Umbilical cord (tissue), 2 donors: Measurements from ENCODE around the gene FCER1G. TPM values are rescaled to one million over a fixed set of nuclear protein-coding genes. Genes with fewer than 3 reads are reported as not detected.

ENCODE experiments used
- DNase-seq: peaks from one replicate; pipeline ENCODE4 v3.0.0-alpha.2; 2015; ENCODE audit warnings: low spot score
- total RNA-seq: library from RNA; depleted of rRNA; stranded (reverse); fragments of >200 nt; gene quantifications from one replicate; pipeline ENCODE4 v1.2.3, GENCODE V29; 2014; ENCODE audit warnings: low replicate concordance; ENCODE audit not compliant: insufficient read depth

The FCER1G gene
- total RNA-seq, 1 donor from 2014 or later = 52.5 TPM

- no peak for DNase-seq
These were observed 26.7 kb upstream of the FCER1G start for GRCh38 chr1:161188381-161188780.

DNA sequence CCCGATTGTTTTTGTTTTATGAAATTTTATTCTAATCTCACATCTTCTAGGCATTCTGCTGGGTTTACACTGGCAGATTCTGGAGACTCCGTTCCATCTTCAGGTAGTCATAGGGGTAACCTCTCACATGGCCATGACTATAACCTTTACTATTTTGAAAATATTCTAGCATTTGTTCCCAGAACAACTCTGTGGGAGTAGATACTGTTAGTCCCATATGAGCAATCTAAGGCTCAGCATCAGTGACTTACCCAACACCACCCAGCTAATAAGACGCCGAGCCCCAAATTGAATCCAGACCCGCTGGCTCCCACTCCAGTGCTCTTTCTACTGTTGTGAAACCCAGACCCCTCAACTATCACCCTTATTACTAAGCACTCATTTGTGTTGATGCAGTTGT lies 26.1 kb upstream of the FCER1G start:
- no peak for DNase-seq

- no peak for DNase-seq
These were observed 24.1 kb upstream of the FCER1G start for GRCh38 chr1:161190962-161191521.

DNA sequence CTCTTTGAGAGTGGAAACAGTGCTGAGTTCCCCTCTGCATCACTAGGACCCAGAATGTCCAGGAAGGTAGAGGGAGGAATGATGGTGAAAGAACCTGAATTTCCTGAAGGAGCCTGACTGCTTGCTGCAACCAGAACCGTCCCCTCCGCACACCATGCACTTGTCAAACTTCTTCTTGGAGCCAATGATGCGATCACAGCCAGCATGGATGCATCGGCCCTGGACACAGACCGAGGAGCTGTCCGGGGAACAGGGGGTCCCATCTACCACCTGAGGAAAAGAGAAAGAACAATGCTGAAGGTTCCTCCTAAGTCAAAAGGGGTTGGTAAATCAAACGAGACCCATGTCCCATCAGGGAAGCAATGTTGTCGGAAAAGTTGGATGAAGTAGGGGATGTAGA lies 23.1 kb upstream of the FCER1G start:
- no peak for DNase-seq

DNA sequence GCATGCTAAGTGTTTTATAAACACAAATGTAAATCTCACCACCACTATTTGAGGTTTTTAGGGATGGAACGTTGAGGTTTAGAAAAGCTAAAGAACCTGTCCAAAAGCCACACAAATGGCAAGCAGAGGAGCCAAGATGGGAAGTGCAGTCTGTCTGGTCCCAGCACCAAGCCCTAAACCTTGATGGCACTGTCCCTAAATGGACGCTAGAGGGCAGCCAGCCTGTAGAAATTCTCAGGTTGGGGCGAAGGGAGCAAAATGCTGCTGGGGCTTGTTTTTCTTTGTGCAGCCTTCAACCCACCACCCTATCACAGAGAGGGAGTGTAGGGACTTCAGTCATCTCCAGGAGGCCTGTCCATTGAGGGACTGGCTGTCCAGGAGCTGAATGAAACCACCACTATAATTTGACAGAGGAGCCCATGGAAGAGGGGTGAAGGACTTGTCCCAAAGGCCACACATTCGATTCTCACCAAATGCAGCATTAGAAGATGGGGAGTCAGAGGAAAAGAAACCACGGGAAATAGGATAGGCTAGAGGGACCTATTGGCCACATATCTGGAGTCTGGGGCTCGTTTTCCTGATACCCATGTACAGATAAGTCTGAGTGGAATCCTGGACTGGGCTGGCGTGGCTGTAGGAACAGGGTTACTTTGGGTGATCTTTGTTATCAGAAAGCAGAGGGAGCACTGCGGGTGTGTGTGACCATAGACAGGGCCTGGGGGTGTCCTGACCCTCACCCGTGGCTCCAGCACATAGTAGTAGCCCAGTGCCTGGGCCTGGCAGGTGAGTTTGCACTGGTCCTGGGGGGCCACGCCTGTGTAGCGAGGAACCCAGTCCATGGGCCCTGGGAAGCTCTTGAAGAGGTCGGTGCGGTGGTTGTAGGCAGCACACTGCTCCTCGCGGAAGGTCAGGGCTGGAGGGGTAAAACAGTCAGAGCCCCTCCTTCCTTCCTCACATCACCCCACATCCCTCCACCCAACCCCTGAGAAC lies 22.3 kb upstream of the FCER1G start:
- DNase-seq = peak; percentile 76

GRCh38 chr1:161193561-161194235 lies 21.4 kb upstream of the FCER1G start:
- no peak for DNase-seq

DNA sequence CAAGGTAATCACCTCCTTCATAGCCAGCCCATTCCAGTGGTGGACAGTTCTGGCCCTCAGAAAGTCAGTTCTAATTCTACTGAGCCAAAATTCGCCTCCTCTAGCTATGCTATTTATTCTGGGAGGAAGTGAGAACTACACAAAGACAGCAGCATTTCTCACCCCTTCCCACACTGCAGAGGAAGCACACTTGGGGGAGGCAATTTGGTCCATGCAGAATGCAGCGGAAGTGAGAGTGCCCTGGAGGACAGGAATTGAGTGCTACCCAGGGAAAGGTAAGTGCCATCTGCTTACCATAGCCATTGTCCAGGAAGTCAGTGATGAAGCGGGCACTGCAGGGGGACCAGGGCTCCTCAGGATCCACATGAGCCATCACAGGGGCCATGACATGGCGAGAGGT lies 19.9 kb upstream of the FCER1G start:
- no peak for DNase-seq

DNA sequence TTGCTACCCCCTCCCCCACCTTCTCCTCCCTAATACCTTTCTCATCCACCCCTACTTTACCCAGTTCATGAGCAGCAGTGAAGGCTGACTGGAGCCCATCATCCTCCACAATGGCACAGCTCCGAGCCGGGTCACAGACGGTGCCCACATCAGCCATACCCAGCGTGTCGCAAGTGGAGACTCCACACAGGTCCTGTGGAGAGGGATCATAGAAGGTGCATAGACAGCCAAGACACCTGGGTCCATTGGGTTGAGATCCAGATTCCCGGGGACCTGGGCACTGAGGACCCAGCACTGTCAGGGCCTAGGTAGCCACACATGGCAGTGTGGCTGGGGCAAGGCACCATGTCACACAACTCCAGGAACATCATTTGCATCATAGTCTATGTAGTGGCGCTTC lies 19.0 kb upstream of the FCER1G start:
- no peak for DNase-seq

DNA sequence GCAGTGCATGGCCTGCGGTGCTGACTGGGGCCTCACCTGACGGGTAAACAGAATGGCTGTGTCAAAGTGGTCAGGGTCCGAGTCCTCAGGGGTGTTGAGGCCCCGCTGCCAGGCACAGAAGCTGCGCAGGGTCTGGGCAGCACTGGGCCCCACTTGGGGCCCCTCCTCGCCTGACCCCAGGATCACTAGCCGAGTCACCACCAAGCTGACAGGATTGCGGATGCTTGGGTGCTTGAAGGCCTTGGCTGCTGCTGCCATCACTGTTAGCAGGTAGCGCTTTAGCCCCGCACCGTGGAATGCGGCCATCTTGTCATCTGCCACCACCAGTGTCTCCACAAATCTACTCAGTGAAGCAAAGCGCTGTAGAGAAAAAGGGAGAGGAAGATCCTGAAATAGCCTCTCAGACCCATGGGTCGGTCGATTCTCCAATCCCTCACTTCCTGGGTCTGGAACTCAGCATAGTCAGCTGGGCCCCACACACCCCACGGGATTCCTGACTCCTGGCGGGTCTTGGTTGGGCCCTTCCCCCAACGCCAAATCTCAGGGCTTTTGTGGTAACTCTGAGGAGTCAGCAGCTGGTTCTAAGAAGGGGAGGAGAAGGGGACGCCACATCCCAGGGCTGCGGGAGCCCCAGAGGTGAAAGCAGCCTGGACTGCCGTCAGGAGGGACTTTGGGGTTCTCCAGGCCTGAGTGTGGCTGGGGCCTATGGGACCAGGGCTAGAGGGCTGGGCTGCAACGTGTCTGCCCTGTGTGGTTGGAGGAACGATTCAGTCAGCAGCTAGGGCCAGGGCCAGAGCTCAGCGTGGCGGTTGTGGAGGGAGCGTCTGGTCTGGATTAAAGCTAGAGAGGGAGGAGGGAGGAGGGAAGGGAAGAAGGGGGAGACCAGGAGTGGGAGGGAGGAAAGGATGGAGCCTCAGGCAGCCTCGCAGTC lies 18.3 kb upstream of the FCER1G start:
- peak; percentile 97 for DNase-seq

DNA sequence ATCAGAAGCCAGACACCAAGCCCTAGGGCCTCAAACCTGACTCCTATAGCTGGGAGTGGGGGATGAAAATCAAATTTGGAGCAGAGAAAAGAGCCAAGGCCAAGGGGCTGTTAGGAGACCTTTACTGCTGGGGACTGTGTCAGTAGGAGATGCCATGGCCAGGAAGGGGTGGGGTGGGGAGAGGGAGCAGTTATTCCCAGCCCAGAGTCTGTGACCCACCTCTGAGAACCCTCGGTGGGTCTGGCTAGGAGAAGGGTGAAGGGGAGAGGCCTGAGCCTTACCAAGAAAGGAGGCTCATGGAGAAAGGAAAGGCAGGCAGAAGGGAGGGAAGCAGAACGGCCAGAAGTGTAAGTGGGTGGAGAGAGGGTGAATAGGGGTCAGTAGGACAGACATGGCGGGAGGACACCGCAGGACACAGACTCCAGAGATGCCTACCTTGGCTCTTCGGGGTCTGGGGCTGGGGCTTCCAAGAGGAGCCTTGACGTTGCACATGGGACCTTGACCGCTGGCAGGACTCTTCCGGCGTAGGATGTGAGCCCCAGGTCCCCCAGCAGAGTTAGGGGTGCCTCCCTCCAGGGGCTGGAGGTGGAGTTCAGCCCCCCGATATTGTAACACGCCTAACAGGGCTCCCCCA lies 17.4 kb upstream of the FCER1G start:
- DNase-seq = peak; percentile 25

DNA sequence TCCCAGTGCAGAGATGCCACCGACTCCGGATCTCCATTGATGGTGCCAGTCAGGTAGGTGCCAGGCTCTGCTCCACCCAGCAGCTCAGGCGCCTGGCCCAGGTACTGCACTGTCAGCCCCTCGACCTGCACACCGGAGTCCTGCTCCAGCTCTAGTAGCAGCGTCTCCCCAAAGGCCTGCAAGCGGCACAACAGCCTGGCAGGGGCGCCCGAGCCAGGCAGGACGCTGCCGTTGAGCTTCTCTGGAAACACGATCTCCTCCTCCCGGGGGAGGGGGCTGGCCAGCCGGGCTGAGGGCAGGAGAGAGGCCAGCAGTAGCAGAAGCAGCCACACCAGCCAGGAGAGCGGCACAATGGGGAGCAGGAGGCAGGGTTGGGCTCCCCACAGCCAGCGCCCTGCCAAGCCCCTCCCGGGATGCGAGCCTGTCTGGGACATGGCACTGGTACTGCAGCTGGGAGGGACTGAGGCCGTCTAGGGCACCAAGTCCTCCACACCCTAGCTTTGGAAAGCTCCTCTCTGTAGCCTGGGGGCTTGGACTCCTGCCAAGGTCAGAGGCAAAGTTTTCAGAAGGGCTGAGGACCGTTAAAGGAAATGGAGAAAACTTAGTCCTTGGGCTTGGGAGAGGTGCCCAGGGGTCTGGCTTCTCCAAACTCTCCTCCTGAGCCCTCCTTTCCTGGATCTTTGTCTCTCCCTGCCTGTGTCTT lies 16.8 kb upstream of the FCER1G start:
- peak; percentile 75 for DNase-seq

GRCh38 chr1:161198897-161199431 lies 16.1 kb upstream of the FCER1G start, which contains the start of gene ADAMTS4:
Gene ADAMTS4 (minus strand): TSS chr1:161199054. CDS start chr1:161198627, 427 bp downstream.
- peak; percentile 95 for DNase-seq

DNA sequence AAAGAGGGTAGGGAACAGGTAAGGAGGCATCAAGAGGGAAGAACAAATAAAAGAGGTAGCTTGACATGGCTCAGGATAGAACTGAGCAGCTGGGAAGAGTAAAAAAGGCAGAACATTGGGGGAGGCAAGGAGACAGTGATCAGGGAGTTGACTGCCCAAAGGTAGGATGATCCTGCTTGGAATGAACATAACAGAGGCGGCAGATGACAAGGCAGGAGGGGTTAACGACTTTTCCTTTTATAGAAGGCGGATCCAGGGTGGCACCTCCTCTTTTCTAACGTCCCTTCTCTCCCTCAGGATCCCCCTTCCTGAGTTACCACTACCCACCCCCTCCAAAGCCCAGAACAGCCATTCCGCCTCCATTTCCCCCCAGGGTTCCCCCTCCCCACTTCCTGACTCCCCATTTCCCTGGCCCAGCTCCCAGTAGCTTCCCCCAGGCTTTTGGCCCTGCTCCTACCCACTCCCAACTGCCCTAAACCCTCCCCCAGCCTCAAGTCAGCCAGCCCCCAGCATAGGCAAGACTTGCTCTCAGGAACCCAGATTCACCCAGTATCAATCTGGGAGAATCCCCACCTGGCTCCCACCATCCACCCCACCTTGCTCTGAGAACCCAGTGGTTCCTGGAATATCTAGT lies 15.5 kb upstream of the FCER1G start:
- DNase-seq = no peak

GRCh38 chr1:161200421-161200991 lies 14.6 kb upstream of the FCER1G start:
- DNase-seq = no peak

DNA sequence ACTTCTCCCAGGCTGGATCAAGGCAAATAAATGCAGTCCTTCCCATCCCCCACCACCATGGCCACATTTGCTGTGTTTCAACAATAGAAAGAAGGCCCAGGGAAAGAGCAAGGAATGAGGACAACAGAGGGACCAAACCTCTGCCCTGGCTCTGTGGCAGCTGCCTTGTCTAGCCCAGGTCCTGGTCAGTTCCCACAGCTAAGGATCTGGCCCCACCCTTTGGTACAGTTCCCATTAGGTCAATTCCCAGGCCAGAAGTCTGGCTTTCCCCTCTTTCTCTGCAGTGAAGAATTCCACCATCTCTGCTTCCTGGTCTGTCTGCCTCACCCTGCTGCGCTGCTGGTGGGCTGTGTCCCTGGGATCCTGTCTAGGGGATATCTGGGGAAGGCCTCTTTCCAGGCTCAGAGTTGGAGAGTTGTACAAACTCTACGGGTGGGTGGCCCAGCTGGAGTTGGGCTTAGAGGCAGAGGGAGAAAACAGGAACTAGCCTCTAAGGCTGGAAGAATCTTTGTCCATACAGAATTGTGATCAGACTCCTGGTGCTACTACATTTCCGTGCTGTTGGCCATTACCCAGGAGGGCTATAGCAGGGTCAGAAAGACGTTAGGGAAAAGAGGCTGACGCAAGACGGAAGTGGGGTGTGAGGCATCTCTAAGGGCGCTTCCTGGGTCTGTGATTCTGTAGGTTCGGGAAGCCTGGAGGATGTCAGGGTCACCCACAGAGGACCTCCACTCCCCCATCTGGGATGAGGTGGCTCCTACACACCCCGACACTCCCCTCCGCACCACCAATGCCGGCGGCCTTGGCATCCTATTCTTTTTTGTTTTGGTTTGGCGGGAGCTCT lies 13.9 kb upstream of the FCER1G start:
- DNase-seq = peak; percentile 68

DNA sequence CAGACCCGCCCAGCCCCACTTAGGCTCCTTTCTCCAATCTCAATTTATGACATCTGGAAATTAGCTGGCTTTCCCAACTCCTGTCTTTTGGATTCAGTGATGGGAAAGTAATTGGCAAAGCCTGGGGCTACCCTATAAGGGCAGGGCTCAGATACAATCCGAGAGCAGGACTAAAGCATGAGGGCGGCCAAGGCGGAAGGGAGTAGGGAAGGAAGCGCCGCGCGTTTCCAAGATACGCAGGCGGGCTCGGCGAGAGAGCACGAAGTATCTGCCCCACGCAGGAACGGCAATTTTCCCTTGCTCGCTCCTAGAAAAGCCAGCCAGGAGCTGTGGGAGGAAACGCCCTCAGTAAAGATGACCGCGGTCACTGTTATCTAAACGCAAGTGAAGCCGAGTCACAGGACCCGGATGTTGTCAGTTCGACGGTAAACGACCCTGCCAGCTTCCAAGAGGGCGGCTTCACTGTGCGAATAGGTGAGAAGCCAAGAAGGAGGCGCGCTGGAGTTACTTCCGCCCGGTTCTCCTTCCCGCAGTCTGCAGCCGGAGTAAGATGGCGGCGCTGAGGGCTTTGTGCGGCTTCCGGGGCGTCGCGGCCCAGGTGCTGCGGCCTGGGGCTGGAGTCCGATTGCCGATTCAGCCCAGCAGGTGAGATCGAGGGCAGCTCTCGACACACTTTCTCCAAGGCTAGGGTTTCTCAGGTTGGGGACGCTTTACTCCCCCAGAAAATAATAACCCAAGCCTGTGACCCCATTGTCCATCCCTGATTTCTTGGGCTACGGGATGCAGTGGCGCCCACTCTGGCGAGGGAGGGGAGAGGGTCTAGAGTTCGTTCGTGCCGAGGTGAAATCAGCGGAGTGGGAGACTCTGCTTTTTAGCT lies 13.0 kb upstream of the FCER1G start, which contains the start of gene NDUFS2:
NDUFS2 (plus strand) TSS at position 532 of the 877 bp plus-strand sequence; CDS start at position 551, 19 bp downstream.
- peak; percentile 100 for DNase-seq
